PFSK-1 (cell line): ENCODE results near the gene MAP2K5.

Source experiments
- FOXP2 ChIP-seq: optimal IDR thresholded peaks from 2 replicates; pipeline ENCODE3; 2011; ENCODE audit warnings: borderline replicate concordance, control low read depth, inconsistent platforms; ENCODE audit not compliant: insufficient read depth; ENCODE audit errors: extremely low read length, extremely low read depth
- POLR2AphosphoS5 ChIP-seq: IDR thresholded peaks from 2 replicates; pipeline ENCODE4 v1.6.1; 2012; ENCODE audit warnings: low read depth, mild to moderate bottlenecking, control low read depth, low read length, moderate library complexity
- SIN3A ChIP-seq: IDR thresholded peaks from 2 replicates; pipeline ENCODE4 v1.6.1; 2012; ENCODE audit warnings: mild to moderate bottlenecking, low read length, moderate library complexity, borderline replicate concordance; ENCODE audit not compliant: insufficient read depth
- TAF1 ChIP-seq: IDR thresholded peaks from 2 replicates; pipeline ENCODE4 v1.6.1; 2012; ENCODE audit warnings: low read length, control low read depth, borderline replicate concordance; ENCODE audit not compliant: insufficient read depth
- TF ChIP-seq, protein P1 (sequence below), 2 experiments: IDR thresholded peaks; 2 replicates each; pipeline versions ENCODE4 v1.6.1 to v1.8.0; 2011 to 2012; ENCODE audit warnings: low read depth in 2 of 2, low read length in 2 of 2, control low read depth in 1 of 2, inconsistent platforms in 1 of 2, mild to moderate bottlenecking in 1 of 2, moderate library complexity in 1 of 2; ENCODE audit not compliant: insufficient read depth in 1 of 2

The MAP2K5 gene

DNA sequence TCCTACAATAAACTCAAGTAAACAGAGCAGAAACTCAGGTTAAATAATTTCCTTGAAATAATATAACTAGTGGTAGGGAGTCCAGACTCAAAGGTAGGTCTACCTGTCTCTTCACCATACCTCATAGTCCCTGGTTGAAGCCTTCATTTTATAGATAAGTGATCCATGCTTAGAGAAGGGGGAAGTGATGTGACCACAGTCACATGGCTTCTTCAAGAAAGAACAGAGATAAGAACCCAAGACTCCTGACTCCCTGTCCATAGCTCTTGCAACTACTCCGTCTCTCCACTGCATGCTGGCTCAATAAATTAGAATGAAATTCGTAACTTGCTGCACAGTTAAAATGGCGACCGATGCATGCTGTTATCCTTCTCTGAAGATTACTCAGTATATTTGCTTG, 32.6 kb upstream of the MAP2K5 start:
- TF ChIP-seq FOXP2 (no peak), POLR2AphosphoS5 (no peak), TAF1 (no peak)

DNA sequence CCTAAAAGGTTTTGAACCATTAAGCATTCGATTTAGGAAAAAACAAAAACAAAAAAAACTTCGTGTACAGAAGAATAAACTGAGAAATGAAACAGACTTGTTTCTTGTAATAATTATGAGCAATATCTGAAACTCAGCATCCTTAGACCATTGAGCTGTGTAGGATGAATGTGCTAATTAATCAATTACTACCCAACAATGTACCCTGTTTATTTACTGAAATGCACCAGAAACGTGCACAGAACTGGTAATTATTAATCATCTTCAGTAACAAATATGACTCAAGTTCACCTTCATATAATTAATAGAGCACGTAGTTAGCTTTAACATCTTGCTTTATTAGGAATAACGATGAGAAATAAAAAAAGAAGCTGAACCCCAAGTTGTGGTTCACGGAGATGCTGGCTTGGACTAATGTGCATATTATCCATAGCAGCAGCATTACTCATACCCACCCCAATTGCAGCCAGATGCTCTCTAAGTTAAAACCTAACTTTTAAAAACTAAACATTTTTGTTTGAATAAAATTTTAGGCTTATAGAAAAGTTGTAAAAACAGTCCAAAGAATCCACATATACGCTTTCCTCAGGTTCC, 31.8 kb upstream of the MAP2K5 start:
- TF ChIP-seq FOXP2, result no peak

DNA sequence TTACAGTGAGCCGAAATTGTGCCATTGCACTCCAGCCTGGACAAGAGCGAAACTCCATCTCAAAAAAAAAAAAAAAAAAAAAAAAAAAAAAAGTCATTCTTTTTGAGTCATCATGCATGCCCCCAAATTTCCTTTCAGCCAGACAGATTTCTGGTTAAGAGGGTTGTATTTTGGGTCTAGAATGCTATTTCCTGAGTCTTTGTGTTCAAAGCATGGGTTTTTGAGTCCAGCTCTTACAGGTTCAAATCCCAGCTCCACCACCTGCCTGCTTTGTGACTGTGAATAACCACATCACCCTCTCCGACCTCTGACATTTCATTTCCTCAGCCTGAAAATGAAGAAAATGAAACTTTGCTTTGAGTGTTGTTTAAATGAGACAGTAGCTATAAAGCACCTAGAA, 30.9 kb upstream of the MAP2K5 start:
- TF ChIP-seq POLR2AphosphoS5, result no peak
- TF ChIP-seq FOXP2, result no peak
- TF ChIP-seq, protein P1, sequence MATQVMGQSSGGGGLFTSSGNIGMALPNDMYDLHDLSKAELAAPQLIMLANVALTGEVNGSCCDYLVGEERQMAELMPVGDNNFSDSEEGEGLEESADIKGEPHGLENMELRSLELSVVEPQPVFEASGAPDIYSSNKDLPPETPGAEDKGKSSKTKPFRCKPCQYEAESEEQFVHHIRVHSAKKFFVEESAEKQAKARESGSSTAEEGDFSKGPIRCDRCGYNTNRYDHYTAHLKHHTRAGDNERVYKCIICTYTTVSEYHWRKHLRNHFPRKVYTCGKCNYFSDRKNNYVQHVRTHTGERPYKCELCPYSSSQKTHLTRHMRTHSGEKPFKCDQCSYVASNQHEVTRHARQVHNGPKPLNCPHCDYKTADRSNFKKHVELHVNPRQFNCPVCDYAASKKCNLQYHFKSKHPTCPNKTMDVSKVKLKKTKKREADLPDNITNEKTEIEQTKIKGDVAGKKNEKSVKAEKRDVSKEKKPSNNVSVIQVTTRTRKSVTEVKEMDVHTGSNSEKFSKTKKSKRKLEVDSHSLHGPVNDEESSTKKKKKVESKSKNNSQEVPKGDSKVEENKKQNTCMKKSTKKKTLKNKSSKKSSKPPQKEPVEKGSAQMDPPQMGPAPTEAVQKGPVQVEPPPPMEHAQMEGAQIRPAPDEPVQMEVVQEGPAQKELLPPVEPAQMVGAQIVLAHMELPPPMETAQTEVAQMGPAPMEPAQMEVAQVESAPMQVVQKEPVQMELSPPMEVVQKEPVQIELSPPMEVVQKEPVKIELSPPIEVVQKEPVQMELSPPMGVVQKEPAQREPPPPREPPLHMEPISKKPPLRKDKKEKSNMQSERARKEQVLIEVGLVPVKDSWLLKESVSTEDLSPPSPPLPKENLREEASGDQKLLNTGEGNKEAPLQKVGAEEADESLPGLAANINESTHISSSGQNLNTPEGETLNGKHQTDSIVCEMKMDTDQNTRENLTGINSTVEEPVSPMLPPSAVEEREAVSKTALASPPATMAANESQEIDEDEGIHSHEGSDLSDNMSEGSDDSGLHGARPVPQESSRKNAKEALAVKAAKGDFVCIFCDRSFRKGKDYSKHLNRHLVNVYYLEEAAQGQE (IDR thresholded peaks at IDR 0.05; ENCODE audit: insufficient read depth in 1 of 2, low read depth in 2 of 2, low read length in 2 of 2), result no peak
- no peak for TF ChIP-seq TAF1
- TF ChIP-seq SIN3A, result no peak

DNA sequence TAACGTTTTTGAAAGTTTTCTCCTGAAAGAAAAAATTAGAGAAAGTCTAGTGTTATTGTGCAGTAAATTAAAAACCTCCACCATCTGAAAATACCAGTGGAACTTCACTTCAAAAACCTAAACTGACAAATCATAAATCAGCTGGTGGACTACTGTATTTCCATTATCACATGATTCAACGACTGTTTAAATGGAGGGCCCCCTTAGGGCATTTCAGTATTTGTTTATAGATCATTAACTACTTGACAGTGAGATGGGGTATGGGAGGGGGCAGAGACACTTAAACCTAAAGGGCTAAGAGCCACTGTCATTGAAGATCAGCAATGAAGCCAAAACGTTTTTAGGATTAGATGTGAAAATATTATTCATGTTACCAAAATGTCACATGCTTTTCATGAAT, 30.4 kb upstream of the MAP2K5 start:
- TF ChIP-seq, protein P1 (IDR thresholded peaks at IDR 0.05; ENCODE audit: insufficient read depth in 1 of 2, low read depth in 2 of 2, low read length in 2 of 2), result no peak
- no peak for TF ChIP-seq SIN3A
- no peak for TF ChIP-seq FOXP2
- no peak for TF ChIP-seq POLR2AphosphoS5
- no peak for TF ChIP-seq TAF1

DNA sequence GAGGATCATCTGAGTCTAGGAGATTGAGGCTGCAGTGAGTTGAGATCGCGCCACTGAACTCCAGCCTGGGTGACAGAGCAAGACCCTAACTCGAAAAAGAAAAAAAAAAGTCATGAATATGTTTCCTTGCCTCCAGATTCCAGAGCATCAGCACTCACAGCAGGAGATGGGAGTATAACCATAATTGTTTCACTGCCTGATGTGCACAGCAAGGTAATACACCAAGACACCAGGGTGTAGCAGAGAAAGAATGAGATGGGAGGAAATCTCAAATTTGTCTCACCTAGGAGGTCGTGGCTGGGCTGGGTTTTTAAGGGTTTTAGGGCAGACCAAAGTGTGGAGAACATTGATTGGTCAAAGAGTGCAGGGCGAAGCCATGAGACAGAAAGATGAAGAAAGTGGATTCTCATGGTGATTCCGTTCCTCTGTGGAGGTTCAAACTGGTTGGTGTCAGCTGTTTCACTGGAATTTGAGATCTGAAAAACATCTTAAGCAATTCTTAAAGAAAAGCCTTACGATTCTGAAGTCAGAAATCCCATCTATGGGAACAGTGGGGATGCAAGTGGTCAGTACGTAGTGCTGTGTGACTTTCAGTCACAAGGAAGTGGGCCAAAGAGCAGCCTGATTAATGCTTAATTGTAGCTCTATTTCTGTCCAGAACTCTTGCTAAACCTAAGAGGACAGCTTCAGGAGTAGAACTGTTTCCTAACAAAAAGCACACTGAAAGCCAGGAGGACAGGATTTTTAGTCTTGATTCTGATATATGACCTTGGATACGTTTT, 29.4 kb upstream of the MAP2K5 start:
- TF ChIP-seq SIN3A (no peak), FOXP2 (no peak), POLR2AphosphoS5 (no peak), TAF1 (no peak)
- TF ChIP-seq, protein P1 (IDR thresholded peaks at IDR 0.05; ENCODE audit: insufficient read depth in 1 of 2, low read depth in 2 of 2, low read length in 2 of 2), result no peak

DNA sequence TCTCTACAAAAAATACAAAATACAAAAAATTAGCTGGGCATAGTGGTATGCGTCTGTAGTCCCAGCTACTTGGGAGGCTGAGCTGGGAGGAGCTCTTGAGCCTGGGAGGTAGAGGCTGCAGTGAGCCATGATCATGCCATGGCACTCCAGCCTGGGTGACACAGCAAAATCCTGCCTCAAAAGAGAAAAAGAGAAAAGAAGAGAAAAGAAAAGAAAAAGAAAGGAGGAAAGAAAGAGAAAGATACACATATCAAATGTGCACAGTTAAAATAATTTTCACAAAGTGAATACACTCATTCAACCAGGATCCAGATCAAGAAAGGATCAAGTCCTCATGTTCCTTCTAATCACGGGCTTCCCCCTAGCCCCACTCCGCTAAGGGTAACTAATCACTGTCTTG, 27.4 kb upstream of the MAP2K5 start:
- TF ChIP-seq, protein P1 (IDR thresholded peaks at IDR 0.05; ENCODE audit: insufficient read depth in 1 of 2, low read depth in 2 of 2, low read length in 2 of 2), result no peak
- TF ChIP-seq TAF1 (no peak), POLR2AphosphoS5 (no peak), SIN3A (no peak)
